PC-9 (cell line): ENCODE measurements around the gene MOV10L1. TPM values are rescaled to one million over a fixed set of nuclear protein-coding genes. Genes with fewer than 3 reads are reported as not detected.

ENCODE experiments used
- BruUV-seq: library from RNA; stranded (reverse); fragments of 400-500 nt; replicated peaks from 2 replicates; lab custom pipeline; 2021; lab: Mats Ljungman, UMichigan
- CTCF ChIA-PET: fragments of 300-600 bp; sonication (Branson Sonifier 250); formaldehyde crosslinking; loops from one replicate; lab custom pipeline; 2022; ENCODE audit warnings: antibody characterized with exemption; lab: Charles Lee
- POLR2A ChIA-PET: fragments of 300-600 bp; sonication (Branson Sonifier 250); formaldehyde crosslinking; loops from one replicate; lab custom pipeline; 2022; ENCODE audit warnings: antibody characterized with exemption; ENCODE audit not compliant: unreplicated experiment; lab: Charles Lee
- DNase-seq, 2 experiments: peaks; one replicate each; pipeline versions ENCODE4 v3.0.0 to v3.0.0-alpha.2; 2015 to 2022; ENCODE audit warnings: mixed read lengths in 1 of 2
- H2AFZ ChIP-seq: fragments of 200-600 bp; sonication (generic); 2 replicates; pipeline ENCODE4 v1.8.1; 2017; ENCODE audit warnings: antibody characterized with exemption
- H3F3A ChIP-seq: fragments of 200-600 bp; sonication (generic); 2 replicates; pipeline ENCODE4 v1.8.1; 2017; ENCODE audit warnings: antibody characterized with exemption, mild to moderate bottlenecking, low read depth; ENCODE audit not compliant: insufficient read depth
- H3K27ac ChIP-seq: fragments of 200-600 bp; sonication (generic); 2 replicates; pipeline ENCODE4 v1.6.1; 2016; ENCODE audit warnings: mixed run types
- H3K27me3 ChIP-seq: fragments of 200-600 bp; sonication (generic); 2 replicates; pipeline ENCODE4 v1.6.1; 2016; ENCODE audit warnings: low read depth, mixed run types; ENCODE audit not compliant: insufficient read depth
- H3K36me3 ChIP-seq: fragments of 200-600 bp; sonication (generic); 2 replicates; pipeline ENCODE4 v1.6.1; 2016; ENCODE audit warnings: low read depth, mixed run types
- H3K4me1 ChIP-seq: fragments of 200-600 bp; sonication (generic); replicated peaks from 2 replicates; pipeline ENCODE4 v1.6.1; 2016; ENCODE audit warnings: mixed run types; ENCODE audit not compliant: insufficient read depth
- H3K4me2 ChIP-seq: fragments of 200-600 bp; sonication (generic); 2 replicates; pipeline ENCODE4 v1.6.1; 2017; ENCODE audit warnings: mixed run types
- H3K4me3 ChIP-seq: fragments of 200-600 bp; sonication (generic); 2 replicates; pipeline ENCODE4 v1.6.1; 2016; ENCODE audit warnings: mixed run types
- H3K79me2 ChIP-seq: fragments of 200-600 bp; sonication (generic); 2 replicates; pipeline ENCODE4 v1.6.1; 2017; ENCODE audit warnings: low read depth, mixed run types
- H3K9me2 ChIP-seq: fragments of 200-600 bp; sonication (generic); 2 replicates; pipeline ENCODE4 v1.8.1; 2017; ENCODE audit warnings: mild to moderate bottlenecking; ENCODE audit not compliant: insufficient read depth
- H3K9me3 ChIP-seq: fragments of 200-600 bp; sonication (generic); 2 replicates; pipeline ENCODE4 v1.8.1; 2016; ENCODE audit warnings: low read depth; ENCODE audit not compliant: insufficient read depth
- H4K20me1 ChIP-seq: fragments of 200-600 bp; sonication (generic); 2 replicates; pipeline ENCODE4 v1.8.1; 2017; ENCODE audit not compliant: insufficient read depth
- EZH2 ChIP-seq: fragments of 200-600 bp; sonication (generic); IDR thresholded peaks from 2 replicates; pipeline ENCODE4 v1.8.0; 2017; ENCODE audit warnings: antibody characterized with exemption, low read depth
- intact Hi-C: fragments of 100-400 bp; cut with micrococcal nuclease; formaldehyde crosslinking; loops from one replicate; pipeline ENCODE4 v1.10.0; 2022; ENCODE audit not compliant: unreplicated experiment
- total RNA-seq: library from RNA; stranded (reverse); gene quantifications from 2 replicates; pipeline ENCODE4 v1.2.3, GENCODE V29; 2021
- TF ChIP-seq, protein P1 (sequence below): fragments of 200-600 bp; sonication (generic); conservative IDR thresholded peaks from 2 replicates; pipeline ENCODE4 v1.6.1; 2017; ENCODE audit warnings: mixed run types, antibody characterized with exemption, mild to moderate bottlenecking, moderate library complexity

Gene MOV10L1
- total RNA-seq, 1 experiment from 2014 or later: not detected

GRCh38 chr22:50153056-50153755 lies 63.4 kb downstream of the MOV10L1 start:
- Histone ChIP-seq H3K4me3 (no peak overlapping the region), H3K4me1 (no peaks in the 10 kb centered on the region), H4K20me1 (no peaks in the 10 kb centered on the region), H3K36me3 (no peaks in the 10 kb centered on the region), H3K9me3 (no peaks in the 10 kb centered on the region), H3K4me2 (no peak overlapping the region), H3K79me2 (no peaks in the 10 kb centered on the region), H2AFZ (no peak overlapping the region), H3K27me3 (peaks cover 11% of the 10 kb centered on the region; the same call in 1 of the 2 replicates), H3K9me2 (no peaks in the 10 kb centered on the region), H3K27ac (no peak overlapping the region), H3F3A (peaks cover 8% of the 10 kb centered on the region)
- TF ChIP-seq EZH2: no peak
- TF ChIP-seq, protein P1, sequence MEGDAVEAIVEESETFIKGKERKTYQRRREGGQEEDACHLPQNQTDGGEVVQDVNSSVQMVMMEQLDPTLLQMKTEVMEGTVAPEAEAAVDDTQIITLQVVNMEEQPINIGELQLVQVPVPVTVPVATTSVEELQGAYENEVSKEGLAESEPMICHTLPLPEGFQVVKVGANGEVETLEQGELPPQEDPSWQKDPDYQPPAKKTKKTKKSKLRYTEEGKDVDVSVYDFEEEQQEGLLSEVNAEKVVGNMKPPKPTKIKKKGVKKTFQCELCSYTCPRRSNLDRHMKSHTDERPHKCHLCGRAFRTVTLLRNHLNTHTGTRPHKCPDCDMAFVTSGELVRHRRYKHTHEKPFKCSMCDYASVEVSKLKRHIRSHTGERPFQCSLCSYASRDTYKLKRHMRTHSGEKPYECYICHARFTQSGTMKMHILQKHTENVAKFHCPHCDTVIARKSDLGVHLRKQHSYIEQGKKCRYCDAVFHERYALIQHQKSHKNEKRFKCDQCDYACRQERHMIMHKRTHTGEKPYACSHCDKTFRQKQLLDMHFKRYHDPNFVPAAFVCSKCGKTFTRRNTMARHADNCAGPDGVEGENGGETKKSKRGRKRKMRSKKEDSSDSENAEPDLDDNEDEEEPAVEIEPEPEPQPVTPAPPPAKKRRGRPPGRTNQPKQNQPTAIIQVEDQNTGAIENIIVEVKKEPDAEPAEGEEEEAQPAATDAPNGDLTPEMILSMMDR: no peak
- BruUV-seq: no TSS peak
- ChIA-PET CTCF (no interaction called here), POLR2A (no interaction called here)
- intact Hi-C loops: no loop called here
- peak in 1 of 2 experiments; percentile 32 for DNase-seq

- Histone ChIP-seq H3K36me3 (no peaks in the 10 kb centered on the region), H3K4me1 (no peaks in the 10 kb centered on the region), H3K27ac (no peak overlapping the region), H3K9me3 (no peaks in the 10 kb centered on the region), H3K79me2 (no peaks in the 10 kb centered on the region), H3K4me3 (no peak overlapping the region), H3K9me2 (no peaks in the 10 kb centered on the region), H3K4me2 (no peak overlapping the region), H3K27me3 (peaks cover 16% of the 10 kb centered on the region; the same call in 1 of the 2 replicates), H3F3A (peaks cover 3% of the 10 kb centered on the region), H4K20me1 (no peaks in the 10 kb centered on the region), H2AFZ (no peak overlapping the region)
- peak in 1 of 2 experiments; percentile 16 for DNase-seq
- CTCF ChIA-PET: no interaction called here
- intact Hi-C loops: no loop called here
- no peak for TF ChIP-seq EZH2
- TF ChIP-seq, protein P1: no peak
- BruUV-seq: no TSS peak
- POLR2A ChIA-PET: no interaction called here
Observed at GRCh38 chr22:50153756-50154140, 63.9 kb downstream of the MOV10L1 start.

GRCh38 chr22:50157709-50158375 lies 68.0 kb downstream of the MOV10L1 start:
- Histone ChIP-seq H3K4me1 (no peaks in the 10 kb centered on the region), H3F3A (no peaks in the 10 kb centered on the region), H3K27me3 (peaks cover 21% of the 10 kb centered on the region; the same call in 1 of the 2 replicates), H3K79me2 (no peaks in the 10 kb centered on the region), H3K27ac (no peak overlapping the region), H3K4me3 (no peak overlapping the region), H3K9me2 (no peaks in the 10 kb centered on the region), H3K9me3 (no peaks in the 10 kb centered on the region), H3K4me2 (peak overlapping the region; percentile 3; the same call in 1 of the 2 replicates), H2AFZ (no peak overlapping the region), H4K20me1 (no peaks in the 10 kb centered on the region), H3K36me3 (no peaks in the 10 kb centered on the region)
- no peak for TF ChIP-seq EZH2
- TF ChIP-seq, protein P1: no peak
- ChIA-PET CTCF (no interaction called here), POLR2A (interaction anchor here (0.6 to 0.8 kb wide), 4 partner anchors 28 to 436 kb away, joined by 5 to 12 read pairs (median 8); partner anchors contain the start of gene TRABD)
- DNase-seq: peak in 1 of 2 experiments; percentile 74
- BruUV-seq: no TSS peak
- intact Hi-C loops: loop anchor here (1.0 kb wide), 1 partner anchor 9 kb away; no protein-coding TSS in a partner anchor
